Measurements from ENCODE around the gene OSBPL2.

Gene OSBPL2

DNA sequence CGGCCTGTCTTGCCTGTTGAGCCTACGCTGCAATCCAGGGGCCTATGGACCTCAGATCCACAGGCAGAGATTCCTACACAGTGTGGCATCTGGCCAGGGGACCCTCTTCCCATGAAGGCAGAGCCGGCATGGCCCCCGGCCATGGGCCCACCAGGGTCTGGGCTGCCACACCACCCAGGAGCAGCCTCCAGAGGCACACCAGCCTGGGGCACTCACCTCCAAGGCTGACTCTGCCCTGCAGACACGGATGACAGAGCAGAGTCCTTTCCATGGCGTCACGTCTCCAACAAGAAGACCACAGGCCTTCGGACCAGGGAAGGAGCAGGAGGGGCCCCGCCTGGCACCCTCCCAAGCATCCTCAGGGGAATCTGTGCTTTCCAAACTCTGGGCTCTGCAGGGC is 14.8 kb upstream of the OSBPL2 start:
- Histone ChIP-seq H3K36me3 (ENCODE audit: control insufficient read depth in 2 of 2, insufficient read depth in 2 of 2, low read length in 2 of 2) (no peaks in the 10 kb centered on the region), H3K4me3 (ENCODE audit: low read length in 2 of 2) (no peak overlapping the region), H3K9ac (ENCODE audit: low read length in 2 of 2) (no peak overlapping the region), H3K27me3 (ENCODE audit: control insufficient read depth in 1 of 2, insufficient read depth in 2 of 2, low read length in 2 of 2) (peaks cover 52 to 53% of the 10 kb centered on the region in 2 donors), H3K27ac (ENCODE audit: low read length) (no peak overlapping the region), H3K4me1 (ENCODE audit: control insufficient read depth, insufficient read depth, low read length) (peaks cover 8% of the 10 kb centered on the region), H3K9me3 (ENCODE audit: control insufficient read depth in 2 of 2, low read length in 2 of 2) (no peaks in the 10 kb centered on the region)

DNA sequence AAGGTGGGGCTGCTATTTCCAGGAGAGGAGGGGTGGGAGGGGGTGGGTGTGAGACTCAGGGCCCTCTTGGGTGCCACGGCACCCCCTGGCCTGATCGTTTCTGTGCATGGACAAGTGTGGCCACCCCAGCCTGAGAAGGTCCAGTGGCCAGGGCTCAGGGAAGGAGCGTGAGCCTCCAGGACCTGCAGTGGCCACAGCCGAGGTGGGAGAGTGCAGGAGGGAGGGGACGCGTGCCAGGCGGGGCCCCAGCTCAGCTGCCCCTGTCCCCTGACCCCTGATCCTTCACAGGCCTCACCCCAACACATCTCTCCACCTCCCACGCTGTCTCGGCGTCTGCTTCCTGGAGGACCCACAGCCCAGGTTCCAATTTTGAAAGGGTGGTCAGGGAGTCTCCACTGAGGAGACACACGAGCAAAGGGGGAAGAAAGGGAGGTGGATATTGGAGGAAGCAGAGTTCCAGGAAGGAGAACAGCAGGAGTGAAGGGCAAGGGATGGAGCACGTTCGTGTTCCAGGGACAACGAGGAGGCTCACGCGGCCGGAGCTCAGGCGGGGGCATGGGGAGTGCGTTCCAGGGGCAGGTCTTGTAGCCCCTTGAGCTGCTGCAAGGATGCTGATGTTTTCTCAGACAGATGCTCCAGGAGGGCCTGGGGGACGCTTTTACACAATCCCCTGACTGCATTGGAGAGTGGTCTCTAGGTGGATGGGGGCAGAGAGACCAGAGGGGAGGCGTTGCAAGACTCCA is 14.0 kb upstream of the OSBPL2 start:
- no peak overlapping the region for H3K9ac ChIP-seq (ENCODE audit: low read length in 2 of 2)
- H3K9me3 ChIP-seq (ENCODE audit: control insufficient read depth in 2 of 2, low read length in 2 of 2) = no peaks in the 10 kb centered on the region
- no peaks in the 10 kb centered on the region for H3K36me3 ChIP-seq (ENCODE audit: control insufficient read depth in 2 of 2, insufficient read depth in 2 of 2, low read length in 2 of 2)
- no peak overlapping the region for H3K27ac ChIP-seq (ENCODE audit: low read length)
- no peak overlapping the region for H3K4me3 ChIP-seq (ENCODE audit: low read length in 2 of 2)
- H3K27me3 ChIP-seq (ENCODE audit: control insufficient read depth in 1 of 2, insufficient read depth in 2 of 2, low read length in 2 of 2) = peaks cover 49 to 54% of the 10 kb centered on the region in 2 donors
- peaks cover 7% of the 10 kb centered on the region for H3K4me1 ChIP-seq (ENCODE audit: control insufficient read depth, insufficient read depth, low read length)

DNA sequence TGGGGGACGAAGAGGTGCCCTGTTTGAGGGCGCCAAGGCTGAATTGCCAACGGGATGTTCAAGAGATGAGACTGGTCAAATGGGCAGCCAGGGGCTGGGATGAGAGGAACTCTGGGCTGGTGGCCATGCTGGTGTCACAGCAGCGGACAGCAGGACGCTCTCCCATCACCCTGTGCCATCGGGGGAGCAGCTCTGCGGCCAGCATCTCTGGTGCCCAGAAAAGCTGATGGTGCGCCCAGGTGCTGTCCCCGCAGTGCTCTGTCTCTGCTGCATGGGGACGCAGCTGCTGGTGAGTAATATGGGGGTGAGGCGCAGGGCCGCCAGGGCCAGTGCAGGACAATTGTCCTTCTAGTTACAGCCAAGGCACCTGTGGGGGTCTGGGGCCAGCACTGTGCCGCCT is 13.3 kb upstream of the OSBPL2 start:
- Histone ChIP-seq H3K9me3 (ENCODE audit: control insufficient read depth in 2 of 2, low read length in 2 of 2) (no peaks in the 10 kb centered on the region), H3K4me3 (ENCODE audit: low read length in 2 of 2) (no peak overlapping the region), H3K27ac (ENCODE audit: low read length) (no peak overlapping the region), H3K36me3 (ENCODE audit: control insufficient read depth in 2 of 2, insufficient read depth in 2 of 2, low read length in 2 of 2) (no peaks in the 10 kb centered on the region), H3K9ac (ENCODE audit: low read length in 2 of 2) (no peak overlapping the region), H3K27me3 (ENCODE audit: control insufficient read depth in 1 of 2, insufficient read depth in 2 of 2, low read length in 2 of 2) (peaks cover 47 to 54% of the 10 kb centered on the region in 2 donors), H3K4me1 (ENCODE audit: control insufficient read depth, insufficient read depth, low read length) (peaks cover 3% of the 10 kb centered on the region)

DNA sequence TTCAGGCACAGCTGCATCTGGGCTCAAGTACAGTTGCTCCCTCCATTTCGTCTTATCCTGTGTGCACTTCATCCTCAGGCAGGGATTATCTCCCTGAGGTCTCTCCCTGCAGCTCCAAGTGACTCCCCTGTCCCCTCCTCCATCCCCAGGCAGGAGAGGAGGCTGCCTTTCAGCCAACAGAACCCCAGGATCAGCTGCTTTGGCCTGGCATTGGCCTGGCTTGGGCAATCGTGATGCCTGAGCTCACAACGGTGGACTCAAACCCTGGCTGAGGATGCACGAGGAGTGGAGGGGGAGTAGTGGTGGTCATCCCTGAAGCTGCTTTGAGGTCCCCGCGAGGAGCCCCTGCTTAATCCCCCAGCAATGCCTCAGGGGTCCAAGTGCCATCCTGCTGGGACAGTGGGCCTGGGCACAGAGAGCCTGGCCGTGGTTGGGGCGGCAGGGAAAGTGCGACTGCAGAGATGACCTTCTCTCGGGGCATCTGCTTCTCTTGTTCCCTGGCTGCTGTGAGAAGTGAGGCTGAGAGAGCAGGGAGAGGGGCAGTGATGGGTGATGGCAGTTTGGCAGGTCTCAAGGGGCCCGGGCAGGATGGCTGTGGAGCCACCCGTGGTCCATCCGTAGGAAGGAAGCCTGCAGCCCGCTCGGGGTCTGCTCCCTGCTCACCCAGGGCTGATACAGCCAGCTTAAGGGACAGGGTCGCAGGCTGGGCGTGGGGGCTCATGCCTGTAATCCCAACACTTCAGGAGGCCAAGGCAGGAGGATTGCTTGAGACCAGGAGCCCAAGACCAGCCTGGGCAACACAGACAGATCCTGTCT is 12.3 kb upstream of the OSBPL2 start:
- H3K4me1 ChIP-seq (ENCODE audit: control insufficient read depth, insufficient read depth, low read length) = no peaks in the 10 kb centered on the region
- H3K9ac ChIP-seq (ENCODE audit: low read length in 2 of 2) = no peak overlapping the region
- H3K9me3 ChIP-seq (ENCODE audit: control insufficient read depth in 2 of 2, low read length in 2 of 2) = no peaks in the 10 kb centered on the region
- no peak overlapping the region for H3K4me3 ChIP-seq (ENCODE audit: low read length in 2 of 2)
- no peaks in the 10 kb centered on the region for H3K36me3 ChIP-seq (ENCODE audit: control insufficient read depth in 2 of 2, insufficient read depth in 2 of 2, low read length in 2 of 2)
- no peak overlapping the region for H3K27ac ChIP-seq (ENCODE audit: low read length)
- H3K27me3 ChIP-seq (ENCODE audit: control insufficient read depth in 1 of 2, insufficient read depth in 2 of 2, low read length in 2 of 2) = peaks cover 43 to 55% of the 10 kb centered on the region in 2 donors

DNA sequence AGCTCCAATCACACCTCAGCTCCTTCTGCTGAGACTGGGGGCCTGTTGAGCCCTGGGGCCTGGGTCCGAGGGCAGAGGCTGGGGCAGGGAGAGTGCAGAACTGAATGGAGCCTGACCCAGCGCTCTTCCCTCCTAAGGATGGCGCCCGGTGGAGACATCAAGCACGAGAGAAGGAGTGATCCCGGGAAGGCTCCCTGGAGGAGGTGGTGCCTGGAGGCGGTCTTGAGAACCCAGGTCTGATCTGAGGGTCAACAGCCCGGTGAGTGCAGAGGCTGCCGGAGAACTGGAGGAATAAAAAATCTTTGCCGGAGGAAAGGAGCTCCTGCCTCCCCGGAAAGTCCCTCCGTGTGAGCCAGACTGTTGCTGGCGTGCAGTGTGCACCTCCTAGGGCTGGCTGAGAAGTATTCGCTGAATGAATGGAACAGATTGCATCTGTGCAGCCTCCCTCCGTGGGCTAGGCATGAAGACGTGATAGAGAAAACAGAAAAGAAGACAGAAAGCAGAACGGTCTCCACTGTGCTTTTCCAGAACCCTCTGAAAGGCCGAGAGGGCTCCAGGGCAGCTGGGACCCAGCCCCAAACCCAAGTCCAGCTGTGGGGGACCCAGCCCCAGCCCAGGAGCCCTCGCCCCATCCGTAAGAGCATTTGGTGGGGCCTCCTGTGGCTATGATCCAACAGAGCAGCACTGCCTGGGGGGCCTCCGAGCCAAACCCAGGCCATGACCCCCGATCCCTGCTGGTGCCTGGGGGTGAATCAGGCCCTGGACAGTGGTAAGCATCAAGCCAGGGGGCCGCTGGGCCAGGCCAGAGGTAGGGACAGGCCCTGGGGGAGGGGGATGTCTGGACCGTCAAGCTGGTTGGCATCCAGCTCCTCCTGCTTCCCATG is 11.4 kb upstream of the OSBPL2 start:
- H3K27me3 ChIP-seq (ENCODE audit: control insufficient read depth in 1 of 2, insufficient read depth in 2 of 2, low read length in 2 of 2) = peaks cover 36 to 54% of the 10 kb centered on the region in 2 donors
- no peak overlapping the region for H3K27ac ChIP-seq (ENCODE audit: low read length)
- H3K4me1 ChIP-seq (ENCODE audit: control insufficient read depth, insufficient read depth, low read length) = no peaks in the 10 kb centered on the region
- H3K9me3 ChIP-seq (ENCODE audit: control insufficient read depth in 2 of 2, low read length in 2 of 2) = no peaks in the 10 kb centered on the region
- no peak overlapping the region for H3K4me3 ChIP-seq (ENCODE audit: low read length in 2 of 2)
- H3K36me3 ChIP-seq (ENCODE audit: control insufficient read depth in 2 of 2, insufficient read depth in 2 of 2, low read length in 2 of 2) = no peaks in the 10 kb centered on the region
- H3K9ac ChIP-seq (ENCODE audit: low read length in 2 of 2) = no peak overlapping the region

DNA sequence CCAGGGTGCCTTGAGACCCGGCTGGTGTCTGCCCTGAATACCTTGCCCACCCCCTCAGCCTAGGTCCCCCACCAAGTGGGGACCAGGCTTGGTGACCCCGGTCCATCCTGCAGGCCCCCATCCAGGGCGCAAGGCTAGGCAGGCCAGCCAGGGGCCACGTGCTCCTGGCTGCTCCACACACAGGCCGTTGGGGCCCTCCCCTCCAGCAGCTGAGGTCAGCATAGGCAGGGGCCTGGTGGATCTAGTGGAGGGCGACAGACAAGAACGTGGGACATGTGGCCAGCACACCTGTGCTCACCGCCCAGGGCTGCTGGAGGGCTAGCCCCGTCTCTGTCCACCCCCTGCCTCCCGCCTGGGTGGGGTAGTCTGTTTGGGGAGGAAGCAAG is 10.7 kb upstream of the OSBPL2 start:
- Histone ChIP-seq H3K27ac (ENCODE audit: low read length) (no peak overlapping the region), H3K4me3 (ENCODE audit: low read length in 2 of 2) (no peak overlapping the region), H3K9me3 (ENCODE audit: control insufficient read depth in 2 of 2, low read length in 2 of 2) (no peaks in the 10 kb centered on the region), H3K9ac (ENCODE audit: low read length in 2 of 2) (no peak overlapping the region), H3K4me1 (ENCODE audit: control insufficient read depth, insufficient read depth, low read length) (no peaks in the 10 kb centered on the region), H3K27me3 (ENCODE audit: control insufficient read depth in 1 of 2, insufficient read depth in 2 of 2, low read length in 2 of 2) (peaks cover 33 to 50% of the 10 kb centered on the region in 2 donors), H3K36me3 (ENCODE audit: control insufficient read depth in 2 of 2, insufficient read depth in 2 of 2, low read length in 2 of 2) (no peaks in the 10 kb centered on the region)

DNA sequence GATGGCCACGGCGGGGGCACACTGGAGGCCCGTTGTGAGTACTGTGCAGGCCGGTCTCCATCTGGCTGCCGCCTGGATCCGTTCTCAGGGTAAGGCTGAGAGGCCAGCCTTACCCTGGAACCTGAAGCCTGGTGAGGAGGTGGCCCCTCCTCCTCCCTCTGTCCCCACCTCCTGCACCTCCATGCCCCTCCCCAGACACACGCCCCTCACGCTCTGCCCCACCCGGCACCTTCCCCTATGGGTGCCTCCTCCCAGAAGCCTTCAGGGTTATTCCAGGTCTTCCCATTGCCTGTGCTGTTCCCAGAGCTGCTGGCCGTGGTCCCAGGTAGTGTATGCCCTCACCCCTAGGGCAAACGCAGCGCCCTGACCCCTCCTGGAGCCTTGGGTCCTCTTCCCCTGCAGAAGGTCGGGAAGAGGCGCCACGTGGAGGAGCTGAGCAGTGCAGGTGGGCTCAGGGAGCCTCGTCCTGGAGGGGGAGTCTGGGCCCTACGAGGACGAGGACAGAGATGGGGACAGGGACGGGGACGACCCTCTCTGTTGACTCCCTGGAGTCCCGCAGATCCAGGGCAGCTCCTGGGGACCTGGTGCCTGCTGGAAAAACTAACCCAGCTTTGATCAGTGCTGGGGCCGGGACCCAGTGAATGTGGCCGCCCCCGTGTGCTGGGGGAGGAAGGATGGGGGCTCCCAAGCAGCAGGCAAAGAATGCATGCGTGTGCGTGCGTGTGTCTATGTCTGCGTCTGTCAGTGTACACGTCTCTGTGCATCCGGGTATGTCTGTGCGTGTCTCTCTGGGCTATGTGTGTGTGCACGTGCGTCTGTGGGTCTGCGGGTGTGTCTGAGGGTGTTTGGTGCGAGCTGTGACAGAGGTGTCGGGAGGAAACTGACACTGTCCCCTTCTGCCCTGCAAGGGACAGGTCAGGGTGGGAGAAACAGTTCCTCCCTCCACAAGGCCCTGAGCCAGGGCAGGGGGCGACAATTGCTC is 10.1 kb upstream of the OSBPL2 start:
- no peaks in the 10 kb centered on the region for H3K36me3 ChIP-seq (ENCODE audit: control insufficient read depth in 2 of 2, insufficient read depth in 2 of 2, low read length in 2 of 2)
- H3K27me3 ChIP-seq (ENCODE audit: control insufficient read depth in 1 of 2, insufficient read depth in 2 of 2, low read length in 2 of 2) = peaks cover 31 to 47% of the 10 kb centered on the region in 2 donors
- no peak overlapping the region for H3K9ac ChIP-seq (ENCODE audit: low read length in 2 of 2)
- H3K9me3 ChIP-seq (ENCODE audit: control insufficient read depth in 2 of 2, low read length in 2 of 2) = no peaks in the 10 kb centered on the region
- no peak overlapping the region for H3K27ac ChIP-seq (ENCODE audit: low read length)
- H3K4me3 ChIP-seq (ENCODE audit: low read length in 2 of 2) = no peak overlapping the region
- no peaks in the 10 kb centered on the region for H3K4me1 ChIP-seq (ENCODE audit: control insufficient read depth, insufficient read depth, low read length)

DNA sequence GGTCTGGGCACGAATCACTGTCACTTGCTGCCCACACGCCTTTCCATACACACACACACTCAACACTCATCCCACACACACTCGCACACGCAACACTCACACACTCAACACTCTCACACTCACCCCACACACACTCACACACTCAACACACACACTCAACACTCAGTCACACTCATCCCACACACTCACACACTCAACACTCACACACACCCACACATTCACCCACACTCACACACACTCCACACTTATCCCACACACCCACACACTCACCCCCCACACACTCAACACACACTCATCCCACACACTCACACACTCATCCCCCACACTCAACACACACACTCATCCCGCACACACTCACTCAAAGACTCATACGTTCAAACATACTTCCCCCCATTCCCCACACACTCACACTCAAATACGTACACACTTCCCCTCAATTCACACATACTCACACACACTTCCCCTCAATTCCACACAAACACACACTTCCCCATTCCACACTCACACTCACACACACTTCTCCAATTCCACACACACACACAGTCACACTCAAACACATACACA is 9.3 kb upstream of the OSBPL2 start:
- Histone ChIP-seq H3K9me3 (ENCODE audit: control insufficient read depth in 2 of 2, low read length in 2 of 2) (no peaks in the 10 kb centered on the region), H3K27me3 (ENCODE audit: control insufficient read depth in 1 of 2, insufficient read depth in 2 of 2, low read length in 2 of 2) (peaks cover 34 to 48% of the 10 kb centered on the region in 2 donors), H3K4me3 (ENCODE audit: low read length in 2 of 2) (no peak overlapping the region), H3K36me3 (ENCODE audit: control insufficient read depth in 2 of 2, insufficient read depth in 2 of 2, low read length in 2 of 2) (no peaks in the 10 kb centered on the region), H3K27ac (ENCODE audit: low read length) (no peak overlapping the region), H3K9ac (ENCODE audit: low read length in 2 of 2) (no peak overlapping the region), H3K4me1 (ENCODE audit: control insufficient read depth, insufficient read depth, low read length) (no peaks in the 10 kb centered on the region)

DNA sequence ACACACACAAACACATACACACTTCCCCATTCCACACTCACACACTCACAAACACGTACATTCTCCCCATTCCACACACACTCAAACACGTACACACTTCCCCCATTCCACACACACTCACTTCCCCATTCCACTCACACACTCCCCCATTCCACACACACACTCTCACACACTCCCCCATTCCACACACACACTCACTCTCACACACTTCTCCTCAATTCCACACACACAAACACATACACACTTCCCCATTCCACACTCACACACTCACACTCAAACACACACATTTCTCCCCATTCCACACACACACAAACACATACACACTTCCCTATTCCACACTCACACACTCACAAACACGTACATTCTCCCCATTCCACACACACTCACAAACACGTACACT is 8.7 kb upstream of the OSBPL2 start:
- Histone ChIP-seq H3K36me3 (ENCODE audit: control insufficient read depth in 2 of 2, insufficient read depth in 2 of 2, low read length in 2 of 2) (no peaks in the 10 kb centered on the region), H3K27me3 (ENCODE audit: control insufficient read depth in 1 of 2, insufficient read depth in 2 of 2, low read length in 2 of 2) (peaks cover 35 to 45% of the 10 kb centered on the region in 2 donors), H3K4me3 (ENCODE audit: low read length in 2 of 2) (no peak overlapping the region), H3K9me3 (ENCODE audit: control insufficient read depth in 2 of 2, low read length in 2 of 2) (no peaks in the 10 kb centered on the region), H3K9ac (ENCODE audit: low read length in 2 of 2) (no peak overlapping the region), H3K4me1 (ENCODE audit: control insufficient read depth, insufficient read depth, low read length) (no peaks in the 10 kb centered on the region), H3K27ac (ENCODE audit: low read length) (no peak overlapping the region)

Data from stomach smooth muscle (tissue), 2 donors.